GM21528 (cell line): ENCODE measurements around the gene HOXB1.
"Not testable (repeated sequence)": the region's sequence is repeated elsewhere in the genome, so short reads cannot be mapped to it uniquely, and the experiment has no call there.

ENCODE experiments used
- ATAC-seq: cut with Tn5 transposase; IDR thresholded peaks from one replicate; pipeline ENCODE4 v1.9.1; 2021; ENCODE audit warnings: mild to moderate bottlenecking, moderate library complexity; ENCODE audit not compliant: unreplicated experiment, low FRiP score

HOXB1 gene

GRCh38 chr17:48499735-48500434 lies 30.9 kb downstream of the HOXB1 start:
- ATAC-seq, result no peak

- ATAC-seq, result no peak
These were observed 31.6 kb downstream of the HOXB1 start for GRCh38 chr17:48499248-48499647.

- no peak for ATAC-seq
These were observed 32.5 kb downstream of the HOXB1 start for GRCh38 chr17:48498164-48498850.

GRCh38 chr17:48497103-48497502 lies 33.7 kb downstream of the HOXB1 start:
- ATAC-seq, result no peak

- ATAC-seq, result no peak
These were observed 36.5 kb downstream of the HOXB1 start for GRCh38 chr17:48494335-48494734.

- no peak for ATAC-seq
These were observed 38.2 kb downstream of the HOXB1 start for GRCh38 chr17:48492401-48493298.

GRCh38 chr17:48491527-48492273 lies 39.1 kb downstream of the HOXB1 start:
- no peak for ATAC-seq

GRCh38 chr17:48490451-48490892 lies 40.3 kb downstream of the HOXB1 start:
- ATAC-seq, result no peak

GRCh38 chr17:48489781-48490180 lies 41.0 kb downstream of the HOXB1 start:
- ATAC-seq, result no peak

GRCh38 chr17:48488548-48489106 lies 42.2 kb downstream of the HOXB1 start:
- ATAC-seq, result no peak

- ATAC-seq, result no peak
These were observed 43.6 kb downstream of the HOXB1 start for GRCh38 chr17:48487221-48487620.

GRCh38 chr17:48486557-48486956 lies 44.3 kb downstream of the HOXB1 start:
- ATAC-seq, result no peak

GRCh38 chr17:48484850-48485249 lies 46.0 kb downstream of the HOXB1 start:
- ATAC-seq, result no peak

- ATAC-seq, result no peak
These were observed 46.6 kb downstream of the HOXB1 start for GRCh38 chr17:48484256-48484655.

- ATAC-seq, result no peak
These were observed 47.2 kb downstream of the HOXB1 start for GRCh38 chr17:48483471-48484131.

- no peak for ATAC-seq
These were observed 47.8 kb downstream of the HOXB1 start for GRCh38 chr17:48483004-48483403.

- ATAC-seq, result not testable (repeated sequence)
These were observed 48.5 kb downstream of the HOXB1 start for GRCh38 chr17:48482301-48482700.

- no peak for ATAC-seq
These were observed 51.8 kb downstream of the HOXB1 start for GRCh38 chr17:48479014-48479402.
